GM23248 (cell line): Measurements from ENCODE around the gene MSANTD2. TPM values are rescaled to one million over a fixed set of nuclear protein-coding genes. Genes with fewer than 3 reads are reported as not detected.

Experiments
- DNase-seq: peaks from one replicate; pipeline ENCODE4 v3.0.0-alpha.2; 2015
- H2AFZ ChIP-seq: fragments of 200-600 bp; sonication (generic); 2 replicates; pipeline ENCODE4 v1.6.1; 2016; ENCODE audit warnings: antibody characterized with exemption
- H3F3A ChIP-seq: fragments of 200-600 bp; sonication (generic); 2 replicates; pipeline ENCODE4 v1.6.1; 2016; ENCODE audit warnings: mild to moderate bottlenecking, antibody characterized with exemption, mixed run types; ENCODE audit not compliant: insufficient read depth
- H3K27ac ChIP-seq: fragments of 200-600 bp; sonication (generic); 2 replicates; pipeline ENCODE4 v1.5.1; 2016; ENCODE audit warnings: mild to moderate bottlenecking
- H3K27me3 ChIP-seq: fragments of 200-600 bp; sonication (generic); replicated peaks from 2 replicates; pipeline ENCODE4 v1.6.1; 2016; ENCODE audit warnings: mild to moderate bottlenecking; ENCODE audit not compliant: insufficient read depth
- H3K36me3 ChIP-seq: fragments of 200-600 bp; sonication (generic); 2 replicates; pipeline ENCODE4 v1.6.1; 2016; ENCODE audit warnings: low read depth, mild to moderate bottlenecking
- H3K4me1 ChIP-seq: fragments of 200-600 bp; sonication (generic); 2 replicates; pipeline ENCODE4 v1.6.1; 2016; ENCODE audit warnings: mild to moderate bottlenecking; ENCODE audit not compliant: insufficient read depth
- H3K4me2 ChIP-seq: fragments of 200-600 bp; sonication (generic); one replicate; pipeline ENCODE4 v1.6.1; 2016; ENCODE audit warnings: mild to moderate bottlenecking; ENCODE audit not compliant: unreplicated experiment
- H3K4me3 ChIP-seq: fragments of 200-600 bp; sonication (generic); 2 replicates; pipeline ENCODE4 v1.5.1; 2016; ENCODE audit warnings: mild to moderate bottlenecking
- H3K79me2 ChIP-seq: fragments of 200-600 bp; sonication (generic); 2 replicates; pipeline ENCODE4 v1.6.1; 2016; ENCODE audit warnings: mild to moderate bottlenecking; ENCODE audit not compliant: insufficient read depth
- H3K9ac ChIP-seq: fragments of 200-600 bp; sonication (generic); 2 replicates; pipeline ENCODE4 v1.6.1; 2016; ENCODE audit warnings: mild to moderate bottlenecking
- H3K9me2 ChIP-seq: fragments of 200-600 bp; sonication (generic); 2 replicates; pipeline ENCODE4 v1.6.1; 2016; ENCODE audit warnings: mixed run types, mild to moderate bottlenecking, moderate library complexity; ENCODE audit not compliant: insufficient read depth
- H3K9me3 ChIP-seq: fragments of 200-600 bp; sonication (generic); one replicate; pipeline ENCODE4 v1.6.1; 2017; ENCODE audit warnings: low read depth
- H4K20me1 ChIP-seq: fragments of 200-600 bp; sonication (generic); 2 replicates; pipeline ENCODE4 v1.6.0; 2016; ENCODE audit not compliant: insufficient read depth
- EZH2 ChIP-seq: fragments of 200-600 bp; sonication (generic); IDR thresholded peaks from 2 replicates; pipeline ENCODE4 v1.6.1; 2018; ENCODE audit warnings: antibody characterized with exemption, mild to moderate bottlenecking; ENCODE audit not compliant: insufficient read depth, poor library complexity, severe bottlenecking
- EZH2phosphoT487 ChIP-seq: fragments of 200-600 bp; sonication (generic); IDR thresholded peaks from 2 replicates; pipeline ENCODE4 v1.6.1; 2018; ENCODE audit warnings: antibody characterized with exemption, moderate library complexity, mild to moderate bottlenecking, low read depth; ENCODE audit not compliant: insufficient read depth
- WGBS, 2 experiments: methylation state at CpG; one replicate each; pipeline ENCODE4 v1.1.6; 2015 to 2017; ENCODE audit warnings: low lambda C conversion rate in 2 of 2, low coverage in 1 of 2; ENCODE audit errors: missing lambda C conversion rate in 2 of 2; 5-methylcytosine and 5-hydroxymethylcytosine counted together
- in situ Hi-C: fragments of 300-500 bp; cut with MboI; formaldehyde crosslinking; loops from 2 replicates; pipeline ENCODE4 v1.15.0; 2020
- polyA plus RNA-seq: library from polyadenylated mRNA; unstranded; fragments of >200 nt; fragmentation: Nextera tagmentation; extraction: Ambion mirVana; gene quantifications from 2 replicates; pipeline ENCODE4 v1.2.1, GENCODE V29; 2016
- total RNA-seq: library from RNA; depleted of rRNA; stranded (reverse); fragments of >200 nt; shearing (Covaris generic); gene quantifications from 2 replicates; pipeline ENCODE4 v1.2.3, GENCODE V29; 2014

MSANTD2 gene
- total and polyA plus RNA-seq, 2 experiments from 2014 or later, result 6.0 to 8.4 TPM

GRCh38 chr11:124753624-124754023 lies 46.6 kb downstream of the MSANTD2 start:
- no peak overlapping the region for H2AFZ ChIP-seq
- H3K27me3 ChIP-seq, result peaks cover 57% of the 10 kb centered on the region
- TF ChIP-seq EZH2phosphoT487, result no peak
- no peak for TF ChIP-seq EZH2
- no peaks in the 10 kb centered on the region for H3K9me3 ChIP-seq
- no peaks in the 10 kb centered on the region for H3K79me2 ChIP-seq
- no peak for DNase-seq
- H3K36me3 ChIP-seq, result no peaks in the 10 kb centered on the region
- H3K9me2 ChIP-seq, result no peaks in the 10 kb centered on the region
- no peaks in the 10 kb centered on the region for H4K20me1 ChIP-seq
- H3F3A ChIP-seq, result no peaks in the 10 kb centered on the region
- H3K4me2 ChIP-seq, result no peak overlapping the region
- no peak overlapping the region for H3K9ac ChIP-seq
- H3K4me1 ChIP-seq, result peaks cover 3% of the 10 kb centered on the region; the same call in 1 of the 2 replicates
- in situ Hi-C loops, result no loop called here
- no peak overlapping the region for H3K27ac ChIP-seq
- WGBS, 2 experiments, result 82 to 89% methylated on average over 7 of the region's 7 CpGs
- H3K4me3 ChIP-seq, result no peak overlapping the region

GRCh38 chr11:124753205-124753604 lies 47.0 kb downstream of the MSANTD2 start:
- TF ChIP-seq EZH2 (no peak), EZH2phosphoT487 (no peak)
- DNase-seq, result no peak
- Histone ChIP-seq H3K79me2 (no peaks in the 10 kb centered on the region), H3K4me2 (no peak overlapping the region), H3K4me1 (no peaks in the 10 kb centered on the region), H4K20me1 (no peaks in the 10 kb centered on the region), H2AFZ (no peak overlapping the region), H3K36me3 (no peaks in the 10 kb centered on the region), H3K9ac (no peak overlapping the region), H3K27me3 (peaks cover 53% of the 10 kb centered on the region), H3F3A (no peaks in the 10 kb centered on the region), H3K9me2 (no peaks in the 10 kb centered on the region), H3K27ac (no peak overlapping the region), H3K9me3 (no peaks in the 10 kb centered on the region), H3K4me3 (no peak overlapping the region)
- in situ Hi-C loops, result no loop called here

- H3K27ac ChIP-seq, result no peak overlapping the region
- TF ChIP-seq EZH2, result peak; percentile 69
- no peak for TF ChIP-seq EZH2phosphoT487
- WGBS, 2 experiments, result 44 to 52% methylated on average over 10 of the region's 10 CpGs
- H2AFZ ChIP-seq, result no peak overlapping the region
- H4K20me1 ChIP-seq, result no peaks in the 10 kb centered on the region
- H3K4me1 ChIP-seq, result no peaks in the 10 kb centered on the region
- no peak overlapping the region for H3K4me3 ChIP-seq
- no peak for DNase-seq
- no peaks in the 10 kb centered on the region for H3K9me3 ChIP-seq
- no peaks in the 10 kb centered on the region for H3K79me2 ChIP-seq
- peaks cover 47% of the 10 kb centered on the region for H3K27me3 ChIP-seq
- H3K9ac ChIP-seq, result no peak overlapping the region
- H3F3A ChIP-seq, result no peaks in the 10 kb centered on the region
- H3K4me2 ChIP-seq, result no peak overlapping the region
- no peaks in the 10 kb centered on the region for H3K36me3 ChIP-seq
- in situ Hi-C loops, result no loop called here
- no peaks in the 10 kb centered on the region for H3K9me2 ChIP-seq
Observed at GRCh38 chr11:124752471-124753102, 47.6 kb downstream of the MSANTD2 start.

- DNase-seq, result no peak
- WGBS, 2 experiments, result 11 to 19% methylated on average over 41 of the region's 42 CpGs
- H3K36me3 ChIP-seq, result no peaks in the 10 kb centered on the region
- H3K4me1 ChIP-seq, result no peaks in the 10 kb centered on the region
- no peak within 1 kb of the TSS for H2AFZ ChIP-seq
- TF ChIP-seq EZH2, result peak; percentile 14
- TF ChIP-seq EZH2phosphoT487, result no peak
- no peaks in the 10 kb centered on the region for H3K9me3 ChIP-seq
- H3K4me2 ChIP-seq, result no peak within 1 kb of the TSS
- no peaks in the 10 kb centered on the region for H3K9me2 ChIP-seq
- no peak within 1 kb of the TSS for H3K27ac ChIP-seq
- H3K27me3 ChIP-seq, result peaks cover 40% of the 10 kb centered on the region
- H3K9ac ChIP-seq, result no peak within 1 kb of the TSS
- H3K79me2 ChIP-seq, result no peaks in the 10 kb centered on the region
- H3F3A ChIP-seq, result no peaks in the 10 kb centered on the region
- H3K4me3 ChIP-seq, result no peak within 1 kb of the TSS
- H4K20me1 ChIP-seq, result no peaks in the 10 kb centered on the region
- in situ Hi-C loops, result no loop called here
Observed at GRCh38 chr11:124751741-124752470, 48.3 kb downstream of the MSANTD2 start, which contains the start of gene VSIG2. Gene VSIG2 (minus strand): TSS chr11:124752255. CDS start chr11:124752137, 118 bp downstream.
